ENCODE results near the gene ZMIZ1. TPM values are rescaled to one million over a fixed set of nuclear protein-coding genes. Genes with fewer than 3 reads are reported as not detected.

Gene ZMIZ1
- polyA plus RNA-seq, 2 donors: 29.2 to 29.7 TPM

GRCh38 chr10:79079490-79080355 lies 11.0 kb downstream of the ZMIZ1 start:
- Histone ChIP-seq H3K27ac (ENCODE audit: low read depth in 2 of 2, low read length in 1 of 2) (peak overlapping the region; percentile 81 to 88), H3K4me3 (ENCODE audit: low read depth in 1 of 2, low read length in 2 of 2) (no peak overlapping the region), H3K9me3 (ENCODE audit: control insufficient read depth in 2 of 2, insufficient read depth in 1 of 2, low read depth in 1 of 2, low read length in 1 of 2) (no peaks in the 10 kb centered on the region), H3K4me1 (ENCODE audit: control insufficient read depth in 2 of 2, insufficient read depth in 2 of 2, low read length in 1 of 2) (peaks cover 39 to 85% of the 10 kb centered on the region in 2 donors), H3K36me3 (ENCODE audit: control insufficient read depth in 2 of 2, insufficient read depth in 2 of 2, low read length in 1 of 2) (peaks cover 0 to 5% of the 10 kb centered on the region in 2 donors), H3K27me3 (ENCODE audit: control insufficient read depth in 1 of 2, insufficient read depth in 2 of 2, low read length in 2 of 2) (no peaks in the 10 kb centered on the region)
- WGBS, 2 donors: 50 to 53% methylated on average over 15 of the region's 15 CpGs

GRCh38 chr10:79081353-79082034 lies 12.7 kb downstream of the ZMIZ1 start:
- Histone ChIP-seq H3K27me3 (ENCODE audit: control insufficient read depth in 1 of 2, insufficient read depth in 2 of 2, low read length in 2 of 2) (no peaks in the 10 kb centered on the region), H3K36me3 (ENCODE audit: control insufficient read depth in 2 of 2, insufficient read depth in 2 of 2, low read length in 1 of 2) (peaks cover 0 to 7% of the 10 kb centered on the region in 2 donors), H3K4me1 (ENCODE audit: control insufficient read depth in 2 of 2, insufficient read depth in 2 of 2, low read length in 1 of 2) (peaks cover 43 to 83% of the 10 kb centered on the region in 2 donors), H3K27ac (ENCODE audit: low read depth in 2 of 2, low read length in 1 of 2) (peak overlapping the region; percentile 13 to 38), H3K9me3 (ENCODE audit: control insufficient read depth in 2 of 2, insufficient read depth in 1 of 2, low read depth in 1 of 2, low read length in 1 of 2) (no peaks in the 10 kb centered on the region), H3K4me3 (ENCODE audit: low read depth in 1 of 2, low read length in 2 of 2) (no peak overlapping the region)
- WGBS, 2 donors: 51 to 62% methylated on average over 12 of the region's 12 CpGs

- no peak overlapping the region for H3K4me3 ChIP-seq (ENCODE audit: low read depth in 1 of 2, low read length in 2 of 2)
- H3K9me3 ChIP-seq (ENCODE audit: control insufficient read depth in 2 of 2, insufficient read depth in 1 of 2, low read depth in 1 of 2, low read length in 1 of 2): no peaks in the 10 kb centered on the region
- peaks cover 0 to 7% of the 10 kb centered on the region in 2 donors for H3K36me3 ChIP-seq (ENCODE audit: control insufficient read depth in 2 of 2, insufficient read depth in 2 of 2, low read length in 1 of 2)
- WGBS, 2 donors: 83 to 95% methylated on average over 6 of the region's 6 CpGs
- H3K27me3 ChIP-seq (ENCODE audit: control insufficient read depth in 1 of 2, insufficient read depth in 2 of 2, low read length in 2 of 2): no peaks in the 10 kb centered on the region
- H3K4me1 ChIP-seq (ENCODE audit: control insufficient read depth in 2 of 2, insufficient read depth in 2 of 2, low read length in 1 of 2): peaks cover 42 to 81% of the 10 kb centered on the region in 2 donors
- H3K27ac ChIP-seq (ENCODE audit: low read depth in 2 of 2, low read length in 1 of 2): peak overlapping the region in 1 of 2 donors; percentile 2
These were observed 13.2 kb downstream of the ZMIZ1 start for GRCh38 chr10:79082035-79082373.

GRCh38 chr10:79082631-79083596 lies 14.1 kb downstream of the ZMIZ1 start:
- no peaks in the 10 kb centered on the region for H3K27me3 ChIP-seq (ENCODE audit: control insufficient read depth in 1 of 2, insufficient read depth in 2 of 2, low read length in 2 of 2)
- H3K4me1 ChIP-seq (ENCODE audit: control insufficient read depth in 2 of 2, insufficient read depth in 2 of 2, low read length in 1 of 2): peaks cover 40 to 84% of the 10 kb centered on the region in 2 donors
- 68 to 73% methylated on average over 8 of the region's 8 CpGs for WGBS, 2 donors
- no peak overlapping the region for H3K4me3 ChIP-seq (ENCODE audit: low read depth in 1 of 2, low read length in 2 of 2)
- no peaks in the 10 kb centered on the region for H3K9me3 ChIP-seq (ENCODE audit: control insufficient read depth in 2 of 2, insufficient read depth in 1 of 2, low read depth in 1 of 2, low read length in 1 of 2)
- H3K36me3 ChIP-seq (ENCODE audit: control insufficient read depth in 2 of 2, insufficient read depth in 2 of 2, low read length in 1 of 2): peaks cover 0 to 7% of the 10 kb centered on the region in 2 donors
- H3K27ac ChIP-seq (ENCODE audit: low read depth in 2 of 2, low read length in 1 of 2): peak overlapping the region; percentile 53 to 78

GRCh38 chr10:79084012-79084971 lies 15.5 kb downstream of the ZMIZ1 start:
- H3K4me3 ChIP-seq (ENCODE audit: low read depth in 1 of 2, low read length in 2 of 2): no peak overlapping the region
- WGBS, 2 donors: 39 to 44% methylated on average over 9 of the region's 9 CpGs
- H3K27ac ChIP-seq (ENCODE audit: low read depth in 2 of 2, low read length in 1 of 2): peak overlapping the region; percentile 68 to 78
- H3K9me3 ChIP-seq (ENCODE audit: control insufficient read depth in 2 of 2, insufficient read depth in 1 of 2, low read depth in 1 of 2, low read length in 1 of 2): no peaks in the 10 kb centered on the region
- peaks cover 0 to 9% of the 10 kb centered on the region in 2 donors for H3K36me3 ChIP-seq (ENCODE audit: control insufficient read depth in 2 of 2, insufficient read depth in 2 of 2, low read length in 1 of 2)
- H3K27me3 ChIP-seq (ENCODE audit: control insufficient read depth in 1 of 2, insufficient read depth in 2 of 2, low read length in 2 of 2): no peaks in the 10 kb centered on the region
- peaks cover 35 to 86% of the 10 kb centered on the region in 2 donors for H3K4me1 ChIP-seq (ENCODE audit: control insufficient read depth in 2 of 2, insufficient read depth in 2 of 2, low read length in 1 of 2)

- H3K4me1 ChIP-seq (ENCODE audit: control insufficient read depth in 2 of 2, insufficient read depth in 2 of 2, low read length in 1 of 2): peaks cover 33 to 83% of the 10 kb centered on the region in 2 donors
- 66 to 72% methylated on average over 14 of the region's 14 CpGs for WGBS, 2 donors
- peaks cover 0 to 9% of the 10 kb centered on the region in 2 donors for H3K36me3 ChIP-seq (ENCODE audit: control insufficient read depth in 2 of 2, insufficient read depth in 2 of 2, low read length in 1 of 2)
- no peaks in the 10 kb centered on the region for H3K27me3 ChIP-seq (ENCODE audit: control insufficient read depth in 1 of 2, insufficient read depth in 2 of 2, low read length in 2 of 2)
- H3K27ac ChIP-seq (ENCODE audit: low read depth in 2 of 2, low read length in 1 of 2): peak overlapping the region; percentile 68 to 76
- H3K9me3 ChIP-seq (ENCODE audit: control insufficient read depth in 2 of 2, insufficient read depth in 1 of 2, low read depth in 1 of 2, low read length in 1 of 2): no peaks in the 10 kb centered on the region
- H3K4me3 ChIP-seq (ENCODE audit: low read depth in 1 of 2, low read length in 2 of 2): no peak overlapping the region
These were observed 16.3 kb downstream of the ZMIZ1 start for GRCh38 chr10:79084972-79085597.

- peaks cover 40 to 80% of the 10 kb centered on the region in 2 donors for H3K4me1 ChIP-seq (ENCODE audit: control insufficient read depth in 2 of 2, insufficient read depth in 2 of 2, low read length in 1 of 2)
- 97% methylated on average over 2 of the region's 2 CpGs for WGBS, 2 donors
- no peak overlapping the region for H3K4me3 ChIP-seq (ENCODE audit: low read depth in 1 of 2, low read length in 2 of 2)
- no peaks in the 10 kb centered on the region for H3K27me3 ChIP-seq (ENCODE audit: control insufficient read depth in 1 of 2, insufficient read depth in 2 of 2, low read length in 2 of 2)
- peak overlapping the region in 1 of 2 donors; percentile 68 for H3K27ac ChIP-seq (ENCODE audit: low read depth in 2 of 2, low read length in 1 of 2)
- H3K36me3 ChIP-seq (ENCODE audit: control insufficient read depth in 2 of 2, insufficient read depth in 2 of 2, low read length in 1 of 2): peaks cover 0 to 4% of the 10 kb centered on the region in 2 donors
- no peaks in the 10 kb centered on the region for H3K9me3 ChIP-seq (ENCODE audit: control insufficient read depth in 2 of 2, insufficient read depth in 1 of 2, low read depth in 1 of 2, low read length in 1 of 2)
These were observed 18.1 kb downstream of the ZMIZ1 start for GRCh38 chr10:79086822-79087221.

- H3K9me3 ChIP-seq (ENCODE audit: control insufficient read depth in 2 of 2, insufficient read depth in 1 of 2, low read depth in 1 of 2, low read length in 1 of 2): no peaks in the 10 kb centered on the region
- WGBS, 2 donors: 40 to 42% methylated on average over 6 of the region's 6 CpGs
- no peak overlapping the region for H3K4me3 ChIP-seq (ENCODE audit: low read depth in 1 of 2, low read length in 2 of 2)
- peaks cover 0 to 4% of the 10 kb centered on the region in 2 donors for H3K36me3 ChIP-seq (ENCODE audit: control insufficient read depth in 2 of 2, insufficient read depth in 2 of 2, low read length in 1 of 2)
- peak overlapping the region; percentile 68 to 77 for H3K27ac ChIP-seq (ENCODE audit: low read depth in 2 of 2, low read length in 1 of 2)
- no peaks in the 10 kb centered on the region for H3K27me3 ChIP-seq (ENCODE audit: control insufficient read depth in 1 of 2, insufficient read depth in 2 of 2, low read length in 2 of 2)
- peaks cover 34 to 77% of the 10 kb centered on the region in 2 donors for H3K4me1 ChIP-seq (ENCODE audit: control insufficient read depth in 2 of 2, insufficient read depth in 2 of 2, low read length in 1 of 2)
These were observed 19.0 kb downstream of the ZMIZ1 start for GRCh38 chr10:79087721-79088120.

Data from esophagus (tissue), 2 donors.